PC-9 (cell line): ENCODE results near the gene TPRG1L.

ENCODE experiments used
- CTCF ChIP-seq: fragments of 200-600 bp; sonication (generic); conservative IDR thresholded peaks from 2 replicates; pipeline ENCODE4 v1.6.1; 2017; ENCODE audit warnings: mixed run types, antibody characterized with exemption, mild to moderate bottlenecking, moderate library complexity
- EZH2 ChIP-seq: fragments of 200-600 bp; sonication (generic); IDR thresholded peaks from 2 replicates; pipeline ENCODE4 v1.8.0; 2017; ENCODE audit warnings: antibody characterized with exemption, low read depth

- TF ChIP-seq CTCF (no peak), EZH2 (no peak)
Measured at GRCh38 chr1:3669421-3669821, 44.6 kb downstream of the TPRG1L start.
